HL-60 (cell line): Measurements from ENCODE around the gene SETBP1.
"Not testable (repeated sequence)": the region's sequence is repeated elsewhere in the genome, so short reads cannot be mapped to it uniquely, and the experiment has no call there.

Experiments used
- DNase-seq, 2 experiments: peaks; one replicate each; pipeline ENCODE4 v3.0.0-alpha.2; 2010 to 2020; ENCODE audit warnings: low read depth in 1 of 2, low spot score in 1 of 2
- H3K27ac ChIP-seq: fragments of 250-450 bp; sonication (Bioruptor Pico); replicated peaks from 2 replicates; pipeline ENCODE4 v1.5.1; 2020; ENCODE audit warnings: mild to moderate bottlenecking, moderate library complexity
- H3K27me3 ChIP-seq: fragments of 250-450 bp; sonication (Bioruptor Pico); 2 replicates; pipeline ENCODE4 v1.5.1; 2021; ENCODE audit warnings: mild to moderate bottlenecking, moderate library complexity; ENCODE audit not compliant: insufficient read depth, poor library complexity, severe bottlenecking
- H3K4me3 ChIP-seq: replicated peaks from 2 replicates; pipeline ENCODE4 v1.5.1; 2011; ENCODE audit warnings: mild to moderate bottlenecking, control low read depth, low read length; ENCODE audit not compliant: insufficient read depth
- GABPA ChIP-seq: IDR thresholded peaks from 2 replicates; pipeline ENCODE4 v1.6.1; 2012; ENCODE audit warnings: low read depth
- POLR2AphosphoS5 ChIP-seq: IDR thresholded peaks from 2 replicates; pipeline ENCODE4 v1.6.1; 2012; ENCODE audit warnings: low read depth
- SPI1 ChIP-seq: IDR thresholded peaks from 2 replicates; pipeline ENCODE4 v1.6.1; 2012; ENCODE audit warnings: low read depth, mild to moderate bottlenecking, borderline replicate concordance
- TF ChIP-seq, protein P1 (sequence below): IDR thresholded peaks from one replicate; pipeline ENCODE4 v1.5.1; 2011; ENCODE audit warnings: low read length, control low read depth, inconsistent platforms; ENCODE audit not compliant: insufficient read depth
- TF ChIP-seq, protein P2 (sequence below): IDR thresholded peaks from 2 replicates; pipeline ENCODE4 v1.6.1; 2012; ENCODE audit warnings: low read depth; ENCODE audit not compliant: insufficient replicate concordance

SETBP1 gene

DNA sequence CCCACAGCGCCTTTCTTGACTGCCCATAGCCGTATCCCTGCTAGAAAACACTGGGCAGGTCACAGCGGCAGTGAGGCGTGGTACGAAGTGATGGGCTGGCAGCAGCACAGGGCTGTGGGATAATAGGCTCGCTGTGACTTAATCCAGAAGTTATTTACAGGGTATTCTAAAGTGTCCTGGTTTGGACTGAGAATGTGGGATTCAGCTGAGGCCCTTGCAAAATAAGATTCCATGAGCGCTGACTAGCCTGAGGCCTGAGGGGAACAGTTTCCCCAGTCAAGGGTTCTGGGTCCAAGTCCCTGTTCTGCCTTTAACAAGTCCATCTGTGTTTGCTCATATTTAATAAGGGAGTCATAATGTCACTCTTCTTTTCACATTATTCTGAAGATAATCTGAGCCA lies 34.6 kb downstream of the SETBP1 start:
- Histone ChIP-seq H3K27ac (no peak overlapping the region), H3K27me3 (peaks cover 4% of the 10 kb centered on the region), H3K4me3 (no peak overlapping the region)
- no peak for DNase-seq
- TF ChIP-seq SPI1 (no peak), POLR2AphosphoS5 (no peak), GABPA (no peak)
- TF ChIP-seq, protein P1, sequence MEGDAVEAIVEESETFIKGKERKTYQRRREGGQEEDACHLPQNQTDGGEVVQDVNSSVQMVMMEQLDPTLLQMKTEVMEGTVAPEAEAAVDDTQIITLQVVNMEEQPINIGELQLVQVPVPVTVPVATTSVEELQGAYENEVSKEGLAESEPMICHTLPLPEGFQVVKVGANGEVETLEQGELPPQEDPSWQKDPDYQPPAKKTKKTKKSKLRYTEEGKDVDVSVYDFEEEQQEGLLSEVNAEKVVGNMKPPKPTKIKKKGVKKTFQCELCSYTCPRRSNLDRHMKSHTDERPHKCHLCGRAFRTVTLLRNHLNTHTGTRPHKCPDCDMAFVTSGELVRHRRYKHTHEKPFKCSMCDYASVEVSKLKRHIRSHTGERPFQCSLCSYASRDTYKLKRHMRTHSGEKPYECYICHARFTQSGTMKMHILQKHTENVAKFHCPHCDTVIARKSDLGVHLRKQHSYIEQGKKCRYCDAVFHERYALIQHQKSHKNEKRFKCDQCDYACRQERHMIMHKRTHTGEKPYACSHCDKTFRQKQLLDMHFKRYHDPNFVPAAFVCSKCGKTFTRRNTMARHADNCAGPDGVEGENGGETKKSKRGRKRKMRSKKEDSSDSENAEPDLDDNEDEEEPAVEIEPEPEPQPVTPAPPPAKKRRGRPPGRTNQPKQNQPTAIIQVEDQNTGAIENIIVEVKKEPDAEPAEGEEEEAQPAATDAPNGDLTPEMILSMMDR, result no peak
- TF ChIP-seq, protein P2, sequence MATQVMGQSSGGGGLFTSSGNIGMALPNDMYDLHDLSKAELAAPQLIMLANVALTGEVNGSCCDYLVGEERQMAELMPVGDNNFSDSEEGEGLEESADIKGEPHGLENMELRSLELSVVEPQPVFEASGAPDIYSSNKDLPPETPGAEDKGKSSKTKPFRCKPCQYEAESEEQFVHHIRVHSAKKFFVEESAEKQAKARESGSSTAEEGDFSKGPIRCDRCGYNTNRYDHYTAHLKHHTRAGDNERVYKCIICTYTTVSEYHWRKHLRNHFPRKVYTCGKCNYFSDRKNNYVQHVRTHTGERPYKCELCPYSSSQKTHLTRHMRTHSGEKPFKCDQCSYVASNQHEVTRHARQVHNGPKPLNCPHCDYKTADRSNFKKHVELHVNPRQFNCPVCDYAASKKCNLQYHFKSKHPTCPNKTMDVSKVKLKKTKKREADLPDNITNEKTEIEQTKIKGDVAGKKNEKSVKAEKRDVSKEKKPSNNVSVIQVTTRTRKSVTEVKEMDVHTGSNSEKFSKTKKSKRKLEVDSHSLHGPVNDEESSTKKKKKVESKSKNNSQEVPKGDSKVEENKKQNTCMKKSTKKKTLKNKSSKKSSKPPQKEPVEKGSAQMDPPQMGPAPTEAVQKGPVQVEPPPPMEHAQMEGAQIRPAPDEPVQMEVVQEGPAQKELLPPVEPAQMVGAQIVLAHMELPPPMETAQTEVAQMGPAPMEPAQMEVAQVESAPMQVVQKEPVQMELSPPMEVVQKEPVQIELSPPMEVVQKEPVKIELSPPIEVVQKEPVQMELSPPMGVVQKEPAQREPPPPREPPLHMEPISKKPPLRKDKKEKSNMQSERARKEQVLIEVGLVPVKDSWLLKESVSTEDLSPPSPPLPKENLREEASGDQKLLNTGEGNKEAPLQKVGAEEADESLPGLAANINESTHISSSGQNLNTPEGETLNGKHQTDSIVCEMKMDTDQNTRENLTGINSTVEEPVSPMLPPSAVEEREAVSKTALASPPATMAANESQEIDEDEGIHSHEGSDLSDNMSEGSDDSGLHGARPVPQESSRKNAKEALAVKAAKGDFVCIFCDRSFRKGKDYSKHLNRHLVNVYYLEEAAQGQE, result no peak

DNA sequence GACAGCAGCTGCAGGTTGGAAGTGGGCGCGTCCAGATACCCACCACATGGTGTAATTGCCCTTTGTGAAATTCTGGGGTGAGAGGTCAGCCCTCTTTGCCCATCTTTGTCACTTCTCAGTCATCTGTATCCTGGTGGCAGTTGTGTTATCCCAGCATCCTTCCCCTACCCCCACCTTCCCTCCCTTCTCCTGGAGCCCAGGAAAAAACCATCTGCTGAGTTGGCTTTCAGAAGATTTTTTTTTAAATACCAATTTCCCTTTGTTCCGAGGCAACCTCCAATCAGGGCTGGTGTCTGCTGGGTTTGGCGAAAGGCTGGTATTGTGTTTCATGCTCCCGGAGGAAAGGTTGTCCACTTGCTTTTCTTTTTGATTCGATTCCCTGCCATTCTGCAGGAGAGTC lies 35.2 kb downstream of the SETBP1 start:
- no peak for DNase-seq
- TF ChIP-seq SPI1, result no peak
- no peak overlapping the region for H3K27ac ChIP-seq
- no peak overlapping the region for H3K4me3 ChIP-seq
- peaks cover 4% of the 10 kb centered on the region for H3K27me3 ChIP-seq

DNA sequence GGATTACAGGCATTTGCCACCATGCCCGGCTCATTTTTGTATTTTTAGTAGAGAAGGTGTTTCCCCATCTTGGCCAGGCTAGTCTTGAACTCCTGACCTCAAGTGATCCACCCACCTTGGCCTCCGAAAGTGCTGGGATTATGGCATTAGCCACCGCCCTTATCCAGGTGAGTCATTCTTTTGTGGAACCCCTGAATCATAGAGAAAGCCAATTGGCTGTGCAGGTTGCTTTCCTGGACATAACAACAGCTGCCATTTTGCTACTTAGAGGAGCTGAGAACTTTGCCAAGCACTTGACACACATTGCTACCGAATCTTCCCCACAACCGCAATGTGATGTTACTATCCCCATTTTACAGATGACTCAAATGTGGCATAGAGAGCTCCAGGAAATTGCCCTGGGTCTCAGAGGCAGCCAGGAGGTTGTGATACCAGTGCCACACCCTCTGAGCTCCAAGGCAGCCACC lies 36.0 kb downstream of the SETBP1 start:
- DNase-seq, result no peak
- no peak for TF ChIP-seq SPI1
- TF ChIP-seq POLR2AphosphoS5, result no peak
- no peak for TF ChIP-seq GABPA
- TF ChIP-seq, protein P1, result no peak
- TF ChIP-seq, protein P2, result no peak
- Histone ChIP-seq H3K27ac (no peak overlapping the region), H3K4me3 (no peak overlapping the region), H3K27me3 (peaks cover 9% of the 10 kb centered on the region)

DNA sequence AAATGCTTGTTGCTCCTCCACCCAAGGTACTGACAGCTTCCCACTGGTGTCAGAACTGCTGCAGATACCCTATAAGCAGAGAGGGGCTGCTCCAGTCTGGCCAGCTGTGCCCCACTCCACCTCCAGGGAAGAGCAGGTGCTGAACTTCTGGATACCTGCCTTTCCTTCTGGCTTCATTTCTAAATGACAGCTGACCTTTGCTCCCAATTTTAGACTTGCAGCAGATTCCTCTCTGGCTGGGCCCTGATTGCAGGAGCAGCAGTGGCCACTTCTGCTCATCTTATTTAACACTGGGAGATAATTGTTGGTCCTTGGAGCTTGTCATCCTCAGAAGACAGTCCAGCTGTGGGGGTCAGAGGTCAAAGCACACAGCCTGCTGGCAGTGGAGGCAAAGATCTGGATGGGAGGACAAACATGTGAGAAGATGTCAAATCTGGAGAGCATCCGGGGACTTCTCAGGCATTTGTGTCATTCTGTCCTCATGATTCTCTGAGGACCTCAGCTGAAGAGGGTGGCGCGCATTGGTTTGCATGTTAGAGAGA lies 38.9 kb downstream of the SETBP1 start:
- peaks cover 13% of the 10 kb centered on the region for H3K27me3 ChIP-seq
- TF ChIP-seq, protein P2, result no peak
- no peak for TF ChIP-seq POLR2AphosphoS5
- TF ChIP-seq SPI1, result no peak
- TF ChIP-seq GABPA, result no peak
- TF ChIP-seq, protein P1, result no peak

DNA sequence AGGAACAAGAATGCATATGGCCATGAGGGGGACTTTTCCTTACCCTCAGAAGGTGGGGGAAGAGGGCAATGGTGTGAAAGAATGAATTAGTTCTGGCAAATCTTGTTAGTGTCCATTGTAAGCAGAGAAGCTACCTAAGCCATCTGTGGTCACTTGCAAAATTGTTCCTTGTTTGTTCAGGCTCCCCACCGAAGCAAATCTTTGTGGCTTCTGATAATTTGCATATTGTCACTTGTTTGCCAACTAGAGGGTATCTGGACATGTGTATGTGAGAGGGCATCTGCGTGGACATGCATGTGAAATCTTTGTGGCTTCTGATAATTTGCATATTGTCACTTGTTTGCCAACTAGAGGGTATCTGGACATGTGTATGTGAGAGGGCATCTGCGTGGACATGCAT lies 41.1 kb downstream of the SETBP1 start:
- not testable (repeated sequence) for H3K27ac ChIP-seq, DNase-seq, H3K4me3 ChIP-seq
- peaks cover 32% of the 10 kb centered on the region for H3K27me3 ChIP-seq

More for the DNA sequence above, 38.9 kb downstream of the SETBP1 start:
- H3K27ac ChIP-seq, result no peak overlapping the region
- H3K4me3 ChIP-seq, result no peak overlapping the region
- no peak for DNase-seq
